ENCODE measurements around the gene KLK2. TPM values are rescaled to one million over a fixed set of nuclear protein-coding genes. Genes with fewer than 3 reads are reported as not detected.

KLK2 gene
- total and polyA plus RNA-seq, 5 donors from 2014 or later: not detected

GRCh38 chr19:50833117-50833801 is 40.0 kb upstream of the KLK2 start, which contains the start of gene KLK15:
Gene KLK15, minus strand, starts transcription at chr19:50833574. Its CDS starts 2,082 bp downstream, at chr19:50831492.
- Mint-ChIP-seq H3K4me1 (peaks cover 0 to 18% (median 10%) of the 10 kb centered on the region in 4 donors), H3K4me3 (peak within 1 kb of the TSS in 2 of 4 donors; percentile 31 to 51), H3K27me3 (peaks cover 55% of the 10 kb centered on the region), H3K27ac (no peak within 1 kb of the TSS), H3K36me3 (no peaks in the 10 kb centered on the region), H3K9me3 (peaks cover 0 to 4% (median 0%) of the 10 kb centered on the region in 7 donors)
- Histone ChIP-seq H3K4me3 (ENCODE audit: low read depth, low read length) (no peak within 1 kb of the TSS), H3K9me3 (ENCODE audit: control insufficient read depth in 2 of 2, low read length in 2 of 2) (no peaks in the 10 kb centered on the region), H3K36me3 (ENCODE audit: control insufficient read depth, insufficient read depth, low read length) (no peaks in the 10 kb centered on the region), H3K4me1 (ENCODE audit: control insufficient read depth, insufficient read depth, low read length, poor library complexity, severe bottlenecking) (peaks cover 15% of the 10 kb centered on the region), H3K27me3 (ENCODE audit: control insufficient read depth, insufficient read depth, low read length) (no peaks in the 10 kb centered on the region), H3K27ac (ENCODE audit: insufficient read depth, low read length, poor library complexity, severe bottlenecking) (no peak within 1 kb of the TSS)
- DNase-seq (no peak), ATAC-seq (ENCODE audit: low read depth in 2 of 2) (no peak)

GRCh38 chr19:50833802-50834167 is 39.5 kb upstream of the KLK2 start:
- Mint-ChIP-seq H3K27me3 (peaks cover 55% of the 10 kb centered on the region), H3K4me1 (peaks cover 0 to 18% (median 11%) of the 10 kb centered on the region in 4 donors), H3K36me3 (no peaks in the 10 kb centered on the region), H3K27ac (no peak overlapping the region), H3K4me3 (peak overlapping the region in 2 of 4 donors; percentile 31 to 51), H3K9me3 (peaks cover 0 to 4% (median 0%) of the 10 kb centered on the region in 7 donors)
- no peak for DNase-seq
- no peak for ATAC-seq (ENCODE audit: low read depth in 2 of 2)
- Histone ChIP-seq H3K4me3 (ENCODE audit: low read depth, low read length) (no peak overlapping the region), H3K27me3 (ENCODE audit: control insufficient read depth, insufficient read depth, low read length) (no peaks in the 10 kb centered on the region), H3K4me1 (ENCODE audit: control insufficient read depth, insufficient read depth, low read length, poor library complexity, severe bottlenecking) (peaks cover 15% of the 10 kb centered on the region), H3K36me3 (ENCODE audit: control insufficient read depth, insufficient read depth, low read length) (no peaks in the 10 kb centered on the region), H3K9me3 (ENCODE audit: control insufficient read depth in 2 of 2, low read length in 2 of 2) (no peaks in the 10 kb centered on the region), H3K27ac (ENCODE audit: insufficient read depth, low read length, poor library complexity, severe bottlenecking) (no peak overlapping the region)

- no peak for DNase-seq
- peaks cover 15% of the 10 kb centered on the region for H3K4me1 ChIP-seq (ENCODE audit: control insufficient read depth, insufficient read depth, low read length, poor library complexity, severe bottlenecking)
- H3K9me3 ChIP-seq (ENCODE audit: control insufficient read depth in 2 of 2, low read length in 2 of 2): no peaks in the 10 kb centered on the region
- H3K27ac Mint-ChIP-seq: no peak overlapping the region
- H3K27me3 ChIP-seq (ENCODE audit: control insufficient read depth, insufficient read depth, low read length): no peaks in the 10 kb centered on the region
- H3K4me3 ChIP-seq (ENCODE audit: low read depth, low read length): peak overlapping the region; percentile 51
- H3K4me3 Mint-ChIP-seq: peak overlapping the region; percentile 74 to 93 (median 86)
- H3K36me3 ChIP-seq (ENCODE audit: control insufficient read depth, insufficient read depth, low read length): no peaks in the 10 kb centered on the region
- H3K27me3 Mint-ChIP-seq: peaks cover 48% of the 10 kb centered on the region
- H3K27ac ChIP-seq (ENCODE audit: insufficient read depth, low read length, poor library complexity, severe bottlenecking): no peak overlapping the region
- peaks cover 0 to 18% (median 11%) of the 10 kb centered on the region in 4 donors for H3K4me1 Mint-ChIP-seq
- H3K9me3 Mint-ChIP-seq: peaks cover 0 to 4% (median 0%) of the 10 kb centered on the region in 7 donors
- no peaks in the 10 kb centered on the region for H3K36me3 Mint-ChIP-seq
- ATAC-seq (ENCODE audit: low read depth in 2 of 2): no peak
Observed at GRCh38 chr19:50835103-50835784, 38.0 kb upstream of the KLK2 start.

GRCh38 chr19:50835785-50836542 is 37.3 kb upstream of the KLK2 start:
- Histone ChIP-seq H3K9me3 (ENCODE audit: control insufficient read depth in 2 of 2, low read length in 2 of 2) (no peaks in the 10 kb centered on the region), H3K27ac (ENCODE audit: insufficient read depth, low read length, poor library complexity, severe bottlenecking) (no peak overlapping the region), H3K4me3 (ENCODE audit: low read depth, low read length) (peak overlapping the region; percentile 51), H3K36me3 (ENCODE audit: control insufficient read depth, insufficient read depth, low read length) (no peaks in the 10 kb centered on the region), H3K4me1 (ENCODE audit: control insufficient read depth, insufficient read depth, low read length, poor library complexity, severe bottlenecking) (peaks cover 15% of the 10 kb centered on the region), H3K27me3 (ENCODE audit: control insufficient read depth, insufficient read depth, low read length) (no peaks in the 10 kb centered on the region)
- Mint-ChIP-seq H3K4me1 (peaks cover 0 to 18% (median 11%) of the 10 kb centered on the region in 4 donors), H3K36me3 (no peaks in the 10 kb centered on the region), H3K9me3 (peaks cover 0 to 3% (median 0%) of the 10 kb centered on the region in 7 donors), H3K27me3 (peaks cover 43% of the 10 kb centered on the region), H3K27ac (peak overlapping the region in 1 of 3 donors; percentile 46), H3K4me3 (peak overlapping the region; percentile 81 to 96 (median 90))
- ATAC-seq (ENCODE audit: low read depth in 2 of 2) (peak; percentile 58 to 82), DNase-seq (peak; percentile 50 to 66 (median 51))

- Histone ChIP-seq H3K36me3 (ENCODE audit: control insufficient read depth, insufficient read depth, low read length) (no peaks in the 10 kb centered on the region), H3K4me1 (ENCODE audit: control insufficient read depth, insufficient read depth, low read length, poor library complexity, severe bottlenecking) (peaks cover 15% of the 10 kb centered on the region)
- no peak overlapping the region for H3K27ac Mint-ChIP-seq
Observed at GRCh38 chr19:50836543-50837195, 36.6 kb upstream of the KLK2 start.

GRCh38 chr19:50837300-50837699 is 35.9 kb upstream of the KLK2 start:
- Histone ChIP-seq H3K27me3 (ENCODE audit: control insufficient read depth, insufficient read depth, low read length) (no peaks in the 10 kb centered on the region), H3K9me3 (ENCODE audit: control insufficient read depth in 2 of 2, low read length in 2 of 2) (no peaks in the 10 kb centered on the region), H3K4me3 (ENCODE audit: low read depth, low read length) (no peak overlapping the region), H3K36me3 (ENCODE audit: control insufficient read depth, insufficient read depth, low read length) (no peaks in the 10 kb centered on the region), H3K4me1 (ENCODE audit: control insufficient read depth, insufficient read depth, low read length, poor library complexity, severe bottlenecking) (peaks cover 15% of the 10 kb centered on the region), H3K27ac (ENCODE audit: insufficient read depth, low read length, poor library complexity, severe bottlenecking) (no peak overlapping the region)
- ATAC-seq (ENCODE audit: low read depth in 2 of 2): no peak
- Mint-ChIP-seq H3K4me1 (peaks cover 0 to 18% (median 11%) of the 10 kb centered on the region in 4 donors), H3K27ac (no peak overlapping the region), H3K9me3 (peaks cover 0 to 4% (median 2%) of the 10 kb centered on the region in 7 donors), H3K27me3 (peaks cover 40% of the 10 kb centered on the region), H3K4me3 (peak overlapping the region; percentile 13 to 88 (median 68)), H3K36me3 (no peaks in the 10 kb centered on the region)
- no peak for DNase-seq

More at GRCh38 chr19:50836543-50837195, 36.6 kb upstream of the KLK2 start:
- Histone ChIP-seq H3K9me3 (ENCODE audit: control insufficient read depth in 2 of 2, low read length in 2 of 2) (no peaks in the 10 kb centered on the region), H3K27ac (ENCODE audit: insufficient read depth, low read length, poor library complexity, severe bottlenecking) (no peak overlapping the region), H3K27me3 (ENCODE audit: control insufficient read depth, insufficient read depth, low read length) (no peaks in the 10 kb centered on the region), H3K4me3 (ENCODE audit: low read depth, low read length) (no peak overlapping the region)
- H3K4me1 Mint-ChIP-seq: peaks cover 0 to 18% (median 11%) of the 10 kb centered on the region in 4 donors
- ATAC-seq (ENCODE audit: low read depth in 2 of 2): no peak
- peak overlapping the region; percentile 81 to 96 (median 90) for H3K4me3 Mint-ChIP-seq
- no peak for DNase-seq
- H3K27me3 Mint-ChIP-seq: peaks cover 40% of the 10 kb centered on the region
- no peaks in the 10 kb centered on the region for H3K36me3 Mint-ChIP-seq
- H3K9me3 Mint-ChIP-seq: peaks cover 0 to 2% (median 0%) of the 10 kb centered on the region in 7 donors

GRCh38 chr19:50838239-50838638 is 35.0 kb upstream of the KLK2 start:
- Mint-ChIP-seq H3K27me3 (peaks cover 36% of the 10 kb centered on the region), H3K4me3 (peak overlapping the region in 1 of 4 donors; percentile 61), H3K27ac (no peak overlapping the region), H3K36me3 (no peaks in the 10 kb centered on the region), H3K4me1 (peaks cover 0 to 18% (median 11%) of the 10 kb centered on the region in 4 donors), H3K9me3 (peaks cover 0 to 8% (median 2%) of the 10 kb centered on the region in 7 donors)
- H3K27ac ChIP-seq (ENCODE audit: insufficient read depth, low read length, poor library complexity, severe bottlenecking): no peak overlapping the region
- no peaks in the 10 kb centered on the region for H3K27me3 ChIP-seq (ENCODE audit: control insufficient read depth, insufficient read depth, low read length)
- no peaks in the 10 kb centered on the region for H3K36me3 ChIP-seq (ENCODE audit: control insufficient read depth, insufficient read depth, low read length)
- peaks cover 0 to under 1% of the 10 kb centered on the region in 2 experiments for H3K9me3 ChIP-seq (ENCODE audit: control insufficient read depth in 2 of 2, low read length in 2 of 2)
- H3K4me1 ChIP-seq (ENCODE audit: control insufficient read depth, insufficient read depth, low read length, poor library complexity, severe bottlenecking): peaks cover 15% of the 10 kb centered on the region
- ATAC-seq (ENCODE audit: low read depth in 2 of 2) (no peak), DNase-seq (peak in 1 of 3 donors; percentile 23)
- H3K4me3 ChIP-seq (ENCODE audit: low read depth, low read length): no peak overlapping the region
